ENCODE measurements around the gene CLIC1. TPM values are rescaled to one million over a fixed set of nuclear protein-coding genes. Genes with fewer than 3 reads are reported as not detected.

CLIC1 gene
- total and polyA plus RNA-seq, 2 experiments from 2014 or later: 269 to 296 TPM

- Mint-ChIP-seq H3K4me3 (no peak overlapping the region), H3K4me1 (peaks cover 6% of the 10 kb centered on the region), H3K36me3 (ENCODE audit: low read depth) (peaks cover 13% of the 10 kb centered on the region), H3K27me3 (ENCODE audit: insufficient read depth, low read depth, poor library complexity) (peaks cover 8% of the 10 kb centered on the region), H3K27ac (no peak overlapping the region), H3K9me3 (no peaks in the 10 kb centered on the region)
- Histone ChIP-seq H3K27me3 (ENCODE audit: insufficient read depth) (no peaks in the 10 kb centered on the region), H3K36me3 (ENCODE audit: insufficient read depth) (no peaks in the 10 kb centered on the region), H3K4me1 (ENCODE audit: insufficient read depth) (no peaks in the 10 kb centered on the region), H3K4me3 (no peak overlapping the region), H3F3A (replicated peaks; ENCODE audit: low read depth) (0 out of 2 replicates have a peak, but pooled peaks cover 4% of the 10 kb centered on the region), H3K79me2 (replicated peaks; ENCODE audit: insufficient read depth) (no peaks in the 10 kb centered on the region), H3K27ac (ENCODE audit: low read depth) (no peak overlapping the region), H4K20me1 (replicated peaks; ENCODE audit: insufficient read depth) (no peaks in the 10 kb centered on the region; the same call in 1 of the 2 replicates), H3K4me2 (no peak overlapping the region), H3K9me2 (ENCODE audit: insufficient read depth) (no peaks in the 10 kb centered on the region), H2AFZ (no peak overlapping the region)
- TF ChIP-seq NANOG (IDR thresholded peaks at IDR 0.05; ENCODE audit: borderline replicate concordance) (no peak), ZNF462 (CRISPR knock-in tag; IDR thresholded peaks at IDR 0.05) (no peak)
- ATAC-seq: no peak
- DNase-seq (ENCODE audit: low spot score): no peak
Observed at GRCh38 chr6:31749301-31750036, 13.1 kb upstream of the CLIC1 start.

GRCh38 chr6:31744422-31744821 is 8.1 kb upstream of the CLIC1 start:
- peaks cover 7% of the 10 kb centered on the region for H3K4me1 ChIP-seq (ENCODE audit: insufficient read depth)
- H2AFZ ChIP-seq: no peak overlapping the region
- H4K20me1 ChIP-seq (replicated peaks; ENCODE audit: insufficient read depth): no peaks in the 10 kb centered on the region
- peaks cover 15% of the 10 kb centered on the region for H3K27me3 Mint-ChIP-seq (ENCODE audit: insufficient read depth, low read depth, poor library complexity)
- H3K9me3 Mint-ChIP-seq: no peaks in the 10 kb centered on the region; the same call in 2 of the 3 replicates
- ATAC-seq (no peak), DNase-seq (ENCODE audit: low spot score) (no peak)
- H3K4me3 Mint-ChIP-seq: no peak overlapping the region
- H3K27ac ChIP-seq (ENCODE audit: low read depth): peak overlapping the region; percentile 66; the same call in 1 of the 2 replicates
- H3K4me3 ChIP-seq: no peak overlapping the region
- peaks cover 4% of the 10 kb centered on the region; the same call in 1 of the 2 replicates for H3K36me3 ChIP-seq (ENCODE audit: insufficient read depth)
- H3K4me2 ChIP-seq: no peak overlapping the region
- H3K4me1 Mint-ChIP-seq: peaks cover 17% of the 10 kb centered on the region
- H3K36me3 Mint-ChIP-seq (ENCODE audit: low read depth): peaks cover 31% of the 10 kb centered on the region
- no peaks in the 10 kb centered on the region for H3F3A ChIP-seq (replicated peaks; ENCODE audit: low read depth)
- H3K79me2 ChIP-seq (replicated peaks; ENCODE audit: insufficient read depth): no peaks in the 10 kb centered on the region
- no peak overlapping the region; the same call in 1 of the 2 replicates for H3K27ac Mint-ChIP-seq
- H3K9me2 ChIP-seq (ENCODE audit: insufficient read depth): no peaks in the 10 kb centered on the region
- H3K27me3 ChIP-seq (ENCODE audit: insufficient read depth): no peaks in the 10 kb centered on the region
- TF ChIP-seq JUNB (IDR thresholded peaks at IDR 0.05; ENCODE audit: unreplicated experiment): no peak
- TF ChIP-seq POLR2AphosphoS5 (IDR thresholded peaks at IDR 0.05; ENCODE audit: low read depth): no peak
- TF ChIP-seq ZNF114 (CRISPR knock-in tag; IDR thresholded peaks at IDR 0.05): no peak
- no peak for TF ChIP-seq ZNF462 (CRISPR knock-in tag; IDR thresholded peaks at IDR 0.05)
